ENCODE data around the gene ANO2. TPM values are rescaled to one million over a fixed set of nuclear protein-coding genes. Genes with fewer than 3 reads are reported as not detected.

Gene ANO2
- total and polyA plus RNA-seq, 4 experiments from 2014 or later = not detected

DNA sequence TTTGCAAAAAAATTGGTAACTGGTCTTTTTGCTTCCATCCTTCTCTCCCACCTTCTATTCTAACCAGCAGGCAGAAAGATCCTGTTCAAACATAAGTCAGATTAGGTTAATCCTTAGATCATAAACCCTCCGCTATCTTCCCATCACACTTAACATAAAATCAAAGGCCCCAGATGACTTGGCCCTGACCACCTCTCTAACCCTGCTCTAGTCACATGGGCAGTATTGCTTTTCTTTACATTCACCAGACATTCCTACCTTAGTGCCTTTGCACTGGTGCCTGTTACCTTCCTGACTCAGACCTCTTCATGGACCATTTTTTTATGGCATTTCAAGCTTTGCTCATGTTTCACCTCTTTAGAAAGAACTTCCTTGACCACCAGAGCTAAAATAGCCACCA is 429.6 kb downstream of the ANO2 start:
- Histone ChIP-seq H3K27me3 (ENCODE audit: insufficient read depth, low read length) (no peaks in the 10 kb centered on the region), H3K4me3 (ENCODE audit: low read length in 2 of 2) (no peak overlapping the region), H3K27ac (ENCODE audit: low read depth, low read length) (no peak overlapping the region), H3K36me3 (ENCODE audit: insufficient read depth, low read length) (no peaks in the 10 kb centered on the region), H3K4me1 (ENCODE audit: insufficient read depth, low read length) (no peaks in the 10 kb centered on the region), H3K9me3 (ENCODE audit: control insufficient read depth in 1 of 2, low read length in 2 of 2) (no peaks in the 10 kb centered on the region)
- intact Hi-C loops (cut with micrococcal nuclease) = no loop called here
- no peak overlapping the region for H3K4me3 Mint-ChIP-seq
- ChIA-PET POLR2A (ENCODE audit: partially characterized antibody) (no interaction called here), CTCF (ENCODE audit: partially characterized antibody) (no interaction called here)
- no peaks in the 10 kb centered on the region for H3K36me3 Mint-ChIP-seq
- no peak for DNase-seq
- H3K9me3 Mint-ChIP-seq = peaks cover 0 to 2% (median 0%) of the 10 kb centered on the region in 8 donors
- peaks cover 6 to 8% of the 10 kb centered on the region in 2 donors for H3K27me3 Mint-ChIP-seq
- H3K27ac Mint-ChIP-seq = no peak overlapping the region
- H3K4me1 Mint-ChIP-seq = peaks cover 0 to 3% (median 0%) of the 10 kb centered on the region in 4 donors

GRCh38 chr12:5514545-5514944 is 430.5 kb downstream of the ANO2 start:
- Histone ChIP-seq H3K27me3 (ENCODE audit: insufficient read depth, low read length) (no peaks in the 10 kb centered on the region), H3K4me1 (ENCODE audit: insufficient read depth, low read length) (no peaks in the 10 kb centered on the region), H3K27ac (ENCODE audit: low read depth, low read length) (no peak overlapping the region), H3K36me3 (ENCODE audit: insufficient read depth, low read length) (no peaks in the 10 kb centered on the region), H3K9me3 (ENCODE audit: control insufficient read depth in 1 of 2, low read length in 2 of 2) (no peaks in the 10 kb centered on the region), H3K4me3 (ENCODE audit: low read length in 2 of 2) (no peak overlapping the region)
- no peak overlapping the region for H3K4me3 Mint-ChIP-seq
- peaks cover 0 to 2% (median 0%) of the 10 kb centered on the region in 8 donors for H3K9me3 Mint-ChIP-seq
- intact Hi-C loops (cut with micrococcal nuclease) = no loop called here
- H3K27me3 Mint-ChIP-seq = peaks cover 6 to 8% of the 10 kb centered on the region in 2 donors
- no peak overlapping the region for H3K27ac Mint-ChIP-seq
- peaks cover 0 to 3% (median 0%) of the 10 kb centered on the region in 4 donors for H3K4me1 Mint-ChIP-seq
- no peak for DNase-seq
- POLR2A ChIA-PET (ENCODE audit: partially characterized antibody) = no interaction called here
- CTCF ChIA-PET (ENCODE audit: partially characterized antibody) = no interaction called here
- H3K36me3 Mint-ChIP-seq = no peaks in the 10 kb centered on the region

DNA sequence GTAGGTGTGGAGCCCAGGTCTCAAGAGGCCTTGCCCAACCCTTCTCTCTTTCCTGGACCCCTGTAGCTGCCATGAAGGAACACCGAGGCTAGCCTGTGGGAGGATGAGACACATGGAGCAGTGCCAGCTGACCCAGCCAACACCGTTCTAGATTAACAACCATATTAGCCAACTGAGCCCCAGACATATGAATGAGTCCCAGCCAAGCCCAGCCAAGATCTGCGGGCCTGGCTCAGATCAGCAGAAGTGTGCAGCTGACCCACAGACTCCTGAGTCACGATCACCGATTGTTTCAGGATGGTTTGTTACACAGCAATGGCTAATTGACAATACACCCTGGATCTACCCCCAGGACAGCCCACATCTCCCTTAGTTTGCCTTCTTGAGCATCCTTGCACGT is 431.0 kb downstream of the ANO2 start:
- Mint-ChIP-seq H3K4me1 (peaks cover 0 to 3% (median 0%) of the 10 kb centered on the region in 4 donors), H3K4me3 (no peak overlapping the region), H3K27ac (no peak overlapping the region), H3K27me3 (peaks cover 6 to 8% of the 10 kb centered on the region in 2 donors), H3K36me3 (no peaks in the 10 kb centered on the region), H3K9me3 (peaks cover 0 to 2% (median 0%) of the 10 kb centered on the region in 8 donors)
- Histone ChIP-seq H3K36me3 (ENCODE audit: insufficient read depth, low read length) (no peaks in the 10 kb centered on the region), H3K27ac (ENCODE audit: low read depth, low read length) (no peak overlapping the region), H3K4me3 (ENCODE audit: low read length in 2 of 2) (no peak overlapping the region), H3K4me1 (ENCODE audit: insufficient read depth, low read length) (no peaks in the 10 kb centered on the region), H3K27me3 (ENCODE audit: insufficient read depth, low read length) (no peaks in the 10 kb centered on the region), H3K9me3 (ENCODE audit: control insufficient read depth in 1 of 2, low read length in 2 of 2) (no peaks in the 10 kb centered on the region)
- intact Hi-C loops (cut with micrococcal nuclease) = no loop called here
- CTCF ChIA-PET (ENCODE audit: partially characterized antibody) = no interaction called here
- POLR2A ChIA-PET (ENCODE audit: partially characterized antibody) = no interaction called here
- DNase-seq = no peak

DNA sequence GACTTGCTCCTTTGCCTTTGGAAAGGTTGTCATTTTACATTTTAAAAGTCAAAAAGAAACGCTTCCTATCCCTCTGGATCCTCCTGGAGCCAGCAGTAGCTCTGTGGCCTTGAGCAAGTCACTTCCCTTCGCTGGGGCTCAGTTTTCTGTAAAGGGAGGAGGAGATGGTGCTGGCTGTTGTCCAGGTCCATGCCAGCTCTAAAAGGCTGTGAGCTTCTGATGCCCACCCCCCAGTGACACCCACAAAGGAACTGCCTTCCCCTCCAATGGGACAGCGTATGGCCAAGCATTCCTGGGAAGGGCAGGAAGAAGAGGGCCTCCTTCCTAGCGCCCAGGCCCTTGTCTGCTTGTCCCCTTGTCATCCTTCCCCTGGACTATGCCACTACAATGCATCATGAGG is 431.7 kb downstream of the ANO2 start:
- intact Hi-C loops (cut with micrococcal nuclease) = no loop called here
- Histone ChIP-seq H3K36me3 (ENCODE audit: insufficient read depth, low read length) (no peaks in the 10 kb centered on the region), H3K27ac (ENCODE audit: low read depth, low read length) (no peak overlapping the region), H3K4me1 (ENCODE audit: insufficient read depth, low read length) (no peaks in the 10 kb centered on the region), H3K27me3 (ENCODE audit: insufficient read depth, low read length) (no peaks in the 10 kb centered on the region), H3K9me3 (ENCODE audit: control insufficient read depth in 1 of 2, low read length in 2 of 2) (no peaks in the 10 kb centered on the region), H3K4me3 (ENCODE audit: low read length in 2 of 2) (no peak overlapping the region)
- CTCF ChIA-PET (ENCODE audit: partially characterized antibody) = no interaction called here
- no peak for DNase-seq
- Mint-ChIP-seq H3K27ac (no peak overlapping the region), H3K4me3 (no peak overlapping the region), H3K4me1 (peaks cover 0 to 3% (median 0%) of the 10 kb centered on the region in 4 donors), H3K27me3 (peaks cover 6 to 7% of the 10 kb centered on the region in 2 donors), H3K9me3 (peaks cover 0 to 2% (median 0%) of the 10 kb centered on the region in 8 donors), H3K36me3 (no peaks in the 10 kb centered on the region)
- POLR2A ChIA-PET (ENCODE audit: partially characterized antibody) = no interaction called here

Other genes with a start within 250 kb of the ANO2 start
- under 1 TPM; 0.03 to 0.17 TPM for gene VWF, start 179.4 kb upstream of the ANO2 start, total RNA-seq
- under 1 TPM in 1 of 2 donors, not detected in 1; 0.15 TPM for gene VWF, start 179.4 kb upstream of the ANO2 start, polyA plus RNA-seq

Measured in CD4-positive, alpha-beta memory T cell (primary cell).